Neural cell (in vitro differentiated cells): ENCODE measurements around the gene PCDH1. TPM values are rescaled to one million over a fixed set of nuclear protein-coding genes. Genes with fewer than 3 reads are reported as not detected.

Experiments
- H2AFZ ChIP-seq: fragments of 200-600, 300-800 bp; sonication (generic), shearing (Covaris generic); 2 replicates; pipeline ENCODE4 v1.6.0; 2014; ENCODE audit warnings: low read depth, mild to moderate bottlenecking, antibody characterized with exemption, low read length, moderate library complexity
- H3F3A ChIP-seq: fragments of 200-600 bp; shearing (Covaris generic); 2 replicates; pipeline ENCODE4 v1.6.1; 2016; ENCODE audit warnings: mild to moderate bottlenecking, moderate library complexity, mixed read lengths, antibody characterized with exemption, low read length; ENCODE audit not compliant: insufficient read depth, poor library complexity, severe bottlenecking
- H3K27ac ChIP-seq: fragments of 200-600, 300-800 bp; sonication (generic), shearing (Covaris generic); 2 replicates; pipeline ENCODE4 v1.5.1; 2014; ENCODE audit warnings: mild to moderate bottlenecking, low read length, moderate library complexity
- H3K27me3 ChIP-seq: fragments of 300-800, 200-600 bp; sonication (generic), shearing (Covaris generic); 2 replicates; pipeline ENCODE4 v1.6.0; 2014; ENCODE audit warnings: mild to moderate bottlenecking, low read depth, low read length, moderate library complexity; ENCODE audit not compliant: insufficient read depth
- H3K36me3 ChIP-seq: fragments of 300-800, 200-600 bp; sonication (generic), shearing (Covaris generic); 2 replicates; pipeline ENCODE4 v1.5.1; 2014; ENCODE audit warnings: mild to moderate bottlenecking, antibody characterized with exemption, low read length, moderate library complexity; ENCODE audit not compliant: insufficient read depth
- H3K4me2 ChIP-seq: fragments of 300-800, 200-600 bp; sonication (generic), shearing (Covaris generic); 2 replicates; pipeline ENCODE4 v1.6.0; 2014; ENCODE audit warnings: mild to moderate bottlenecking, low read length
- H3K4me3 ChIP-seq: fragments of 300-800, 200-600 bp; sonication (generic), shearing (Covaris generic); 2 replicates; pipeline ENCODE4 v1.5.1; 2014; ENCODE audit warnings: mild to moderate bottlenecking, low read length, moderate library complexity
- H3K79me2 ChIP-seq: fragments of 200-600 bp; shearing (Covaris generic); replicated peaks from 2 replicates; pipeline ENCODE4 v1.6.0; 2014; ENCODE audit warnings: mild to moderate bottlenecking, low read length, moderate library complexity; ENCODE audit not compliant: insufficient read depth
- H3K9ac ChIP-seq: fragments of 300-800, 200-600 bp; sonication (generic), shearing (Covaris generic); 2 replicates; pipeline ENCODE4 v1.6.1; 2016; ENCODE audit warnings: mild to moderate bottlenecking, low read length, mixed read lengths
- H3K9me2 ChIP-seq: fragments of 200-600 bp; shearing (Covaris generic); 2 replicates; pipeline ENCODE4 v1.6.1; 2016; ENCODE audit warnings: mild to moderate bottlenecking, low read length, mixed read lengths; ENCODE audit not compliant: insufficient read depth
- H3K9me3 ChIP-seq: fragments of 200-600, 300-800 bp; sonication (generic), shearing (Covaris generic); 2 replicates; pipeline ENCODE4 v1.6.1; 2016; ENCODE audit warnings: mild to moderate bottlenecking, mixed run types, low read length, moderate library complexity, mixed read lengths
- H4K20me1 ChIP-seq: fragments of 200-600 bp; shearing (Covaris generic); 2 replicates; pipeline ENCODE4 v1.6.1; 2016; ENCODE audit warnings: mild to moderate bottlenecking, mixed run types; ENCODE audit not compliant: insufficient read depth
- CTCF ChIP-seq: fragments of 450-650 bp; IDR thresholded peaks from 2 replicates; pipeline ENCODE4 v1.5.1; 2014; ENCODE audit warnings: antibody characterized with exemption, mild to moderate bottlenecking, moderate library complexity; ENCODE audit not compliant: poor library complexity, severe bottlenecking
- EP300 ChIP-seq: fragments of 450-650 bp; conservative IDR thresholded peaks from 2 replicates; pipeline ENCODE4 v1.6.1; 2014; ENCODE audit warnings: antibody characterized with exemption, mild to moderate bottlenecking, moderate library complexity; ENCODE audit not compliant: poor library complexity, severe bottlenecking
- EZH2 ChIP-seq: fragments of 200-600, 300-800 bp; shearing (Covaris generic), sonication (generic); IDR thresholded peaks from 2 replicates; pipeline ENCODE4 v1.6.1; 2014; ENCODE audit warnings: antibody characterized with exemption, low read length, borderline replicate concordance, mild to moderate bottlenecking; ENCODE audit not compliant: insufficient read depth, poor library complexity, severe bottlenecking
- MXI1 ChIP-seq: fragments of 450-650 bp; conservative IDR thresholded peaks from 2 replicates; pipeline ENCODE4 v1.6.1; 2014; ENCODE audit warnings: antibody characterized with exemption, mild to moderate bottlenecking; ENCODE audit not compliant: poor library complexity, severe bottlenecking
- POLR2AphosphoS5 ChIP-seq: IDR thresholded peaks from 2 replicates; pipeline ENCODE4 v1.6.1; 2012
- RAD21 ChIP-seq: fragments of 450-650 bp; conservative IDR thresholded peaks from 2 replicates; pipeline ENCODE4 v1.6.1; 2014; ENCODE audit warnings: antibody characterized with exemption, mild to moderate bottlenecking, moderate library complexity
- REST ChIP-seq: IDR thresholded peaks from 2 replicates; pipeline ENCODE4 v1.6.1; 2012; ENCODE audit warnings: borderline replicate concordance
- SMC3 ChIP-seq: fragments of 450-650 bp; conservative IDR thresholded peaks from 2 replicates; pipeline ENCODE4 v1.6.1; 2014; ENCODE audit warnings: antibody characterized with exemption, mild to moderate bottlenecking, moderate library complexity; ENCODE audit not compliant: poor library complexity
- TAF1 ChIP-seq: IDR thresholded peaks from 2 replicates; pipeline ENCODE4 v1.6.1; 2012; ENCODE audit warnings: low read depth
- polyA plus RNA-seq: library from polyadenylated mRNA; depleted of rRNA; stranded (reverse); fragments of >200 nt; gene quantifications from 2 replicates; pipeline ENCODE4 v1.2.3, GENCODE V29; 2014

Gene PCDH1
- polyA plus RNA-seq, 1 donor from 2014 or later = 13.9 TPM

- H3K36me3 ChIP-seq = no peaks in the 10 kb centered on the region
- no peaks in the 10 kb centered on the region for H3F3A ChIP-seq
- H3K4me2 ChIP-seq = no peak overlapping the region
- H4K20me1 ChIP-seq = peaks cover 14% of the 10 kb centered on the region
- no peak for TF ChIP-seq POLR2AphosphoS5
- TF ChIP-seq RAD21 = no peak
- TF ChIP-seq TAF1 = no peak
- no peak for TF ChIP-seq REST
- TF ChIP-seq EZH2 = no peak
- TF ChIP-seq SMC3 = no peak
- no peak for TF ChIP-seq EP300
- H3K9me3 ChIP-seq = no peaks in the 10 kb centered on the region
- H3K9ac ChIP-seq = no peak overlapping the region
- H3K27ac ChIP-seq = no peak overlapping the region
- H3K9me2 ChIP-seq = no peaks in the 10 kb centered on the region
- H3K27me3 ChIP-seq = no peaks in the 10 kb centered on the region
- H3K79me2 ChIP-seq = peaks cover 80% of the 10 kb centered on the region
- H3K4me3 ChIP-seq = no peak overlapping the region
- H2AFZ ChIP-seq = no peak overlapping the region
Measured at GRCh38 chr5:141872496-141873356, 5.5 kb downstream of the PCDH1 start.

- H3K4me2 ChIP-seq = no peak overlapping the region
- no peaks in the 10 kb centered on the region for H3K27me3 ChIP-seq
- H3K9me2 ChIP-seq = no peaks in the 10 kb centered on the region
- peaks cover 78% of the 10 kb centered on the region for H3K79me2 ChIP-seq
- TF ChIP-seq MXI1 (no peak), TAF1 (no peak), REST (no peak), RAD21 (no peak), SMC3 (no peak), POLR2AphosphoS5 (no peak), EZH2 (no peak), EP300 (no peak), CTCF (no peak)
- peaks cover 21% of the 10 kb centered on the region for H4K20me1 ChIP-seq
- H3K4me3 ChIP-seq = no peak overlapping the region
- H3K9ac ChIP-seq = no peak overlapping the region
- H2AFZ ChIP-seq = no peak overlapping the region
- H3F3A ChIP-seq = no peaks in the 10 kb centered on the region
- no peaks in the 10 kb centered on the region for H3K9me3 ChIP-seq
- no peaks in the 10 kb centered on the region for H3K36me3 ChIP-seq
- no peak overlapping the region for H3K27ac ChIP-seq
Measured at GRCh38 chr5:141871870-141872269, 6.3 kb downstream of the PCDH1 start.
